Middle frontal gyrus (tissue), 1 donor: ENCODE data around the gene NUAK2.

Source experiments
- DNase-seq: peaks from one replicate; pipeline ENCODE4 v3.0.0-alpha.2; 2015; ENCODE audit warnings: low spot score; ENCODE audit errors: extremely low spot score

NUAK2 gene

GRCh38 chr1:205257735-205258134, 63.8 kb downstream of the NUAK2 start:
- DNase-seq: no peak

DNA sequence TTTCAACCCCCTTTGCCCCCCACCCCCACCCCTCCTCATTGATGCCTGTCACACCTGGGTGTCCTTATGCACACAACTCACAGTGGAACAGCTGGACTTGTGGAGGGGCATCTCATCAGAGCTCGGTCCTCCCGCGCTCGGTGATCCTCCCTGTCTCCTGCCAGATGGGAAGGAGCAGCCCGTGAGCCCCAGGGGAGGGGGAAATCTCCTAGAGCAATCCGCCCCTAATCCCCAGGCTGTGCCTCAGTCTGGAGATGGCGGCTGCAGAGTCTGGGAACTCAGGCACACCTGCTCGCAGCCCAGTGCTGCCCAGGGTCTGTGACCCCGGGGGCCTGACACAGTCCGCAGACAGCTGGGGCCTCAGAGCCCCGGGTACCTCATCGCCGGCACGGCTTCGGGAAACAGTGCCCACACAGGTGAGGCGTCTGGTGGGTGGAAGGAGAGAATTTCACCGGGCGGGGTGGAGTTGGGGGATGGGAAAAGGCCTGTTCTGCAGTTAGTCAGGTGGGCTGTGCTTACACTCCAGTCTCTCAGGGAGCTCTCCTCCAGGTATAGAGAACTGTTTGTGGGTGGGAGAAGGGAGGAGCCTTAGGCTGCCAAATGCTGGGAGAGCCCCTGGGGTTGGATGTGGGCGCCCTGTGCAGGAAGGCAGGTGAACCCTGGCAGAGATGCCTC, 64.5 kb downstream of the NUAK2 start:
- no peak for DNase-seq

GRCh38 chr1:205255941-205256780, 65.4 kb downstream of the NUAK2 start:
- DNase-seq: peak; percentile 91
